ENCODE data around the gene POU3F1.

The POU3F1 gene

GRCh38 chr1:38072858-38073257, 26.3 kb upstream of the POU3F1 start:
- DNase-seq: no peak

GRCh38 chr1:38071312-38072256, 25.0 kb upstream of the POU3F1 start:
- no peak for DNase-seq

GRCh38 chr1:38068980-38069340, 22.4 kb upstream of the POU3F1 start:
- no peak for DNase-seq

DNA sequence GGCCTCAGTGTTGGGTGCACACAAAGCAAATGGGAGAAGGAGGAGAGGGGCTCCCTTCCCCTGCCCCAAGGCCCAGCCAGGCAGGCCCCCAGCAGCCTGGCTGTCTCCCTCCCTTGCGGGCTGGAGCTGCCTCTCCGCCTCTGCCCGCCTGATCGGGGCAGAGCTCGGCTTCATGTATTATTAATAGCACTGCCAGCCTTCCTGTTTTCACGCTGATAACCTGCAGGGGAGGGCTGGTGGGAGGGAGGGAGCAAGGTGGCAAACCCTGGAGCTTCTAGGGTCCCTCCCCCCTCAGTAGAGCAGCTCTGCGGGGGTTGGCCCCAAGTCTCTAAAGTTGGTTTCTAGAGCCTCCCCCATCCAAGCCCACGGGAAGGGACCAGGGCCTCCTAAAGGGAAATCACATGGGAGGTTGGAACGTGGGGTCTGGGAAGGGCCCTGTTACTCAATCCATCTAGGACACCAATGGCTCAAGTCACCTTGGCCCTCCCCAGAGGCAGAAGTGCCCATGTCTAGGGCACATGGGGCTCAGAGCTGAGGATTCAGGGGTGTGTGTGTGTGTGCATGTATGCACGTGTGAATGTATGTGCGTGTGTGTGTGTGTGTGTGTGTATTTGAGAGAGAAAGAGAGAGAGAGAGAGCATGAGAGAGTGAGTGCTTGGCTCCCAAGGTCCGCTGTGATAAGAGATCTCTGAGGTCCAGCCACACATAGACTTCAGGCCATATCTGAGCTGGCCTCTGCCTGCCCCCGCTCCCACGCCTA, 21.8 kb upstream of the POU3F1 start:
- DNase-seq: no peak

GRCh38 chr1:38064197-38064903, 17.8 kb upstream of the POU3F1 start:
- DNase-seq: no peak

GRCh38 chr1:38063616-38064015, 17.0 kb upstream of the POU3F1 start:
- DNase-seq: no peak

- DNase-seq: no peak
Measured at GRCh38 chr1:38062361-38063288, 16.0 kb upstream of the POU3F1 start.

DNA sequence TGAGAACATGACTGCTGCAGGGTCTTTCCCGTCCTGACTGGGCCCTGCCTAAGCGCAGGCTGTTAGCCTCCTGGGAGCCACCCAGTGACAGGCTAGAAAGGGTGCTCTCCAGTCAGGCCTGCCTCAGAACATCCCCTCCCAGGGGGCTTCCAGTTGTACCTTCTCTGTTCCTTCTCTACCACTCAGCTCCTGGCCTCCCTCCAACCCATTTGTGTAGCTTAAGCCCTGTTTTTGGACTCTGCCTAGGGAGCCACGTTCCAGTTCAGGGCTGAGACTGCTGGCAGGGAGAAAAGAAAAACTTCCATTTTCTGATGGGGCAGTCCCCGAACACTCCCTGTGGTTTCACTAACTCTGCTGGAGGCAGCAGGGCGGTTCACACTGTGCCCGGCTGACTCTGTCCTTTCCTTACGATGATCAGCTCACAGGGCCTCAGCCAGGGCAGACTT, 15.3 kb upstream of the POU3F1 start:
- no peak for DNase-seq

GRCh38 chr1:38061290-38061689, 14.7 kb upstream of the POU3F1 start:
- no peak for DNase-seq

DNA sequence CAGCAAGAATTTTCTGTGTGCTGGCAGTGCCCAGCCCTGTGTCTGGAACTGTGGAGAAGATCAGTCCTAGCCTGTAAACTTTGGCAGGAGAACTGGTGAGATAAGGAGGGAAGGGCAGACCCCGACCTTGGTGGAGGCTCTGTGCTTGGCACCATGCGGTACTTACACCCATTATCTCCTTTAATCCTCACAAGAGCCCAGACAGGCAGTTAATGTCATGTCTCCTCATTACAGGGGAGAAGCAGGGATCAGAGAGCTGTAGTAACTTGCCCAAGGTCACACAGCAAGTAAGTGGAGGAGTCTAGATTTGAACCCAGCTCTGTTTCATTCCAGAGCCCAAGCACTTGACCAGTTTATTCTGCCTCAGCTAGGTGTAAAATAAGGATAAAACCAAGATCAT, 13.9 kb upstream of the POU3F1 start:
- no peak for DNase-seq

DNA sequence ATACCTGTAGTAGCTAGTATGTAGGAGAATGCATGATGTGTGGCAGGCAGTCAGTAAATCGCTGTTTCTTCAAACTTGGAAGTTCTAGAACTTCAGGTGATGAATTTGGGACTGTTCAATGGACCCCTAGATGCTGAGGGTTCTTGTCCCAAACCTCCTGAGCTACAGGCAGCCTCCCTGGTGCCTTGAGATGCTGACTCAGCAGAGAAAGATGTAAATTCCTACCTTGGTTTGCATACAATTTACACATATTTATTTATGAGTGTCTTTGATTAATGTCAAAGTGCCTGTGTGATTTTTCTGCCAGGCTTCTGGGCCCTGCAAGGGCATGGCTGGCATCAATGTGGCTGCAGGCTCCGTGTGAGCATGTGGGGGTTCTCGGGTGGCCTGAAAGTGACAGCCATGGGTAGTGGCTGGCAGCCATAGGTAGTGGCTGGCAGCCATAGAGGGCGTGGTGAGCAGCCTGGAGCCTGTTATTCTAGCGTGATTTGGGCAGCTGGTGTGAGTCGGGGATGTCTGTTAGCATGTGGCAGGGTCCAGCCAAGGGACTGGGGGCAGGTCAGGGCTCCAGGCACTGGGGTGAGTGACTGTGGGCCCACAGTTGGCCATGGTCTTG, 13.2 kb upstream of the POU3F1 start:
- DNase-seq: no peak

DNA sequence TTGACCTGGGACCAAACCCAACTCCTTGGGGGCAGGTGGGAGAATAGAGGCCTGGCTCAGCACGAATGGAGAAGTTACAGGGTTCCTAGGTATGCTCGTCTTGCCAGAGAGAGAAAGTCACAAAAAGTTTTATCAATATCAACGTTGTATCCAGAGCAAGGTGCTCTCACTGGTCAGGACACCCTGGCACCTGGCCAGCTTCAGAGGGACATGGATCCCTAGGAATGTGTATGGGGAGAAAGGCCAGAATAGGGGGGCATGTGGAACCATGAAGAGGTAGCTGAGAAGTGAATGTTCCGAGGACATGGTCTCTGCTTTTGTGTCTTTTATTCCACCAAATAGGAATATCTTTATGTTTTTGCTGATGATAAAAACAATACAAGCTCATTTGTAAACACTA, 9.4 kb upstream of the POU3F1 start:
- DNase-seq: no peak

DNA sequence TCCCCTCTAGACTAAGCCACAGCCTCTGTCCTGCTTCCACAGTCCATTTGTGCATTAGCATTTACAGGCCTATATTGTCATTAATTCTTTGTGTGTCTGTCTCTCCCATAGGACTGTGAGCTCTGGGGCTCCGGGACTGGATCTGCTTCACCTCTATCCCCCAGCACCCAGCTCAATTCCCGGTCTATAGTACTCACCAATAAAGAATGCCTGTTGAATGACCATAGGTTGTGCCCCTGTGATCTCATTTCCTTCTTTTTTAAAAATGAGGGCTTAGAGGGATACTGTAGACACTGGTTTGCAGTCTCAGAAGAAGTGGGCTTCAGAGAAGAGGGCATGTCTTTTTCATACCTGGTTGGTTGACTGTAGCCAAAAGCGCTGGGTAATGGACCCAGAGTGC, 8.8 kb upstream of the POU3F1 start:
- no peak for DNase-seq

GRCh38 chr1:38053416-38054091, 7.0 kb upstream of the POU3F1 start:
- DNase-seq: no peak

DNA sequence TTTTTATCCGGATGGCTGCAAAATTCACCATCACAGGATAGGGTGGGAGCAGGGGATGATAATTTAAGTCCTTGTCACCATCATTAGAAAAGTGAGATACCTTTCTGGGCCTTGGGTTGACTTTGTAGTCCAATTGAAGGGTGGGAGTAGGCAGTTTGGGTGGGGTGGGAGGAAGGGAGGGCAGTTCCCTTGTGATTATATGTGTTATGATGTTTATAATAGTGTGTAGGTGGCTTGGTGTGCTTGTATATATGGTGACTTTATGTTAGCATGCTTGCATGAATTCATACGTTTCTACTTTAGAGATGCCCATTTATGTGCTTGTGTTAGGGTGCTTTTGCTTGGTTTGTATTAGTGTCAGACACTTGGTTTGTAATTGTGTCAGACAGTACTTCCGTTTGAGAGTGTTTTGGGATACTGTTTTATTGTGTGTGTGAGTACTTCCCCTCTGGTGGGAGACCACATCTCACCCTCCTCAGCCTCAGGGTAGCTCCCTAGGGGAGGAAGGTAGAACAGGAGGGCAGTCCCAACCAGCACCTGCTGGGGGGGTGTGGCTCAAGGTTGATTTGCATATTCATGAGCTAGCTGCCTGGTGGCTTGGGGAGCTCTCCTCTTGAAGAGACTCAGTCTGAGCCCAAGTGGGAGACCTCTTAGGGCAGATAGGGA, 6.3 kb upstream of the POU3F1 start:
- no peak for DNase-seq

DNA sequence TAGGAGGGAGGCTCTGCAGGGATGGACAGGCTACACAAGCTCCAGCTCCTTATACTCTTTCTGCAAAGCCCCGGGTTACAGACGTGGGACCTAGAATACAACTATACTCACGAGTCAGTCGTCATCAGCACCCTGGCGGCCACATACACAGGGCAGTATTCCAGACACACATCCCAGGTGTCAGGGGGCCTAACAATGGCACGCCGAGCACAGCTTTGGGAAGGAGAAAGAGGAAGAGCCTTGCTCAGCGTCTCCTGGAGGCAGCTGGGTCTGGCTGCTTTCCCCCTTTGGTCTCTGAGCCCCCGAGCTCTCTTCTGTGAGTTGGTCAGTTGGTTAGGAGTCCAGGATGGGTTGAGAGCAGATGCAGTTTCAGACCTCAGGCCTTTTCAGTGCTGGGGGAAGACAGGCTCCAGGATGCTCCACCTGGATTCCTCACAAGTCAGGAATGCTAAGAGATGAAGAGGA, 4.5 kb upstream of the POU3F1 start:
- DNase-seq: no peak

- no peak for DNase-seq
Measured at GRCh38 chr1:38050397-38051078, 3.9 kb upstream of the POU3F1 start.

- DNase-seq: no peak
Measured at GRCh38 chr1:38047603-38048141, 1.1 kb upstream of the POU3F1 start.

DNA sequence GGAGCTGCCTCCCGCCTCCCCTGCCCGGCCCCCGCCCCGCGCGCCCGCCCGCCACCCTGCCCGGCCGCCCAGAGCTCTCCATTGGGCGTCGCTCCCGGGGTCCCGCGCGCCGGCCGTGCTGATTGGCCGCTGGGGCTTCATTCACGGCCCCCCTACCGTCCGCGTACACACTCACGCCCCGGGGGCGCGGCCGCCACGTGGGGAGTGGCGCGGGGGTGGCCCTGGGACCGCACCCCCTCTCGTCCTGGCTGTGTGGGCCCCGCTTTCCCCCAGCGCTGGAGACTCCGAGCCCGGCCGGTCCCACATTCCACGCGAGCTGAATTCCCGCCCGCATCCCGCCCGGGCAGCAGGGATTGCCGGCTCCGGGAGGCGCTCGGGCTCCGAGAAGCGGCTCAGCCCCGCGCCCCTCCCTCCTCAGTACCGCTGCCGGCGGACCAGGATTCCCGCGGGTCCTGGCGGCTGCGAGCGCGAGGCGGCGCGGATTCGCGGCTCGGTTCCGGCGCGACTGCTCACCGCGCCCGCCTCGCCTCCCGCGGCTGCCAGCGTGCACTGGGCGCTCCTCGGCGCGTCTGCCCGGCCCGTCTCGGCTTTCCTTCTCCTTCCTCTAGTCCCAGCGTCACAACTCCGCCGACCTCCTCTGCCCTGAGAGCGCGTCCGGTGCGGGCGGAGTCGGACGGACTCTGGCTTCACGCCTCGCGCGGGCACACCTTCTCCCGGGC, 450 bp upstream of the POU3F1 start:
- peak; percentile 83 for DNase-seq

Measured in activated CD8-positive, alpha-beta memory T cell treated with anti-CD3 and anti-CD28 coated beads, Interleukin-2, amount 50 U/mL, for 4 hours (primary cell).